D341Med (cell line): ENCODE data around the gene EIF4B.

ENCODE experiments used
- DNase-seq: peaks from one replicate; pipeline ENCODE4 v3.0.0; 2012; ENCODE audit warnings: low spot score

EIF4B gene

GRCh38 chr12:53044896-53045695 lies 38.8 kb downstream of the EIF4B start:
- DNase-seq, result peak; percentile 15

DNA sequence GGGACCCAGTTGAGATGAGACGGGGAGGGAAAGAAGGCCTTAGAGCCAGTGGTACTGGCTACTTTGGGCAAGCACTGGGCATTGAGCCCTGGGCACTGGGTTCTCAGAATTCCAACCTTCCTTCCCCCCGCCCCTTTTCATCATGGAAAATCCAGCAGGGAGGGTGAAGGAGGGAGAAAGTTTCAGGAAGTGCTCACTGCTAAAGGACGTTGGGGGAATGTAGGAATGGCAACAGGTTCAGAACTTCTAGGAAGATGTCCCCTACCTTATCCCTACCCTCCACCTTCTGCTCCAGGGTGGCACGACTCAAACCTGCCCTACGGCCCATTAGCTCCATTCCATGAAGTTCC lies 39.4 kb downstream of the EIF4B start:
- DNase-seq, result no peak

DNA sequence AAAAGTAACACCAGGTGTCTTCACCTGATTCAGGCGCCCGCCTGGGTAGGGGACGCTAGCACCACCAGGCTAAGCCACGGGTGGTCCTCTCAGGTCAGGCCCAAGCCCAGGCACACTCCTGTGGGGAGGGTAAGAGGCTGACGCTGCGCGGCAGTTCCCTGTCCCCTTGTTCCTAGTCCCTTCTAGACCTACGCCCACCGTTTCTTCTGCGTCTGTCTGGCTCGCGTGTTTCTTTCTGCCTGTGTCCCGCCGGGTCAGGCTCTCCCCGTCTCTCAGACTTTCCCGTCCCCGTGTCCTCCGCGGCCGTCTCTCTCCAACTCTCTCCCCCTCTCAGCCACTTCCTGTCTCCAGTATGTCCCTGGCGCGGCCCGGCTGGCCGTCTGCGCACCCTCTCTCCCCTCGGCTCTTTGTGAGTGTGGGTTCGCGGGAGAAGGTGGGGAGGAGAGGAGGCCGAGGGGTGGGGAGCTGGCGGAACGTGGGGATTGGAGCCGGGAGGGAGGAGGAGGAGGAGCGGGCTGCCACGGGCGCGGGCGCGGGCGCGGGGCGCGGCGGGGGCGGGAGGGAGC lies 40.5 kb downstream of the EIF4B start:
- no peak for DNase-seq

DNA sequence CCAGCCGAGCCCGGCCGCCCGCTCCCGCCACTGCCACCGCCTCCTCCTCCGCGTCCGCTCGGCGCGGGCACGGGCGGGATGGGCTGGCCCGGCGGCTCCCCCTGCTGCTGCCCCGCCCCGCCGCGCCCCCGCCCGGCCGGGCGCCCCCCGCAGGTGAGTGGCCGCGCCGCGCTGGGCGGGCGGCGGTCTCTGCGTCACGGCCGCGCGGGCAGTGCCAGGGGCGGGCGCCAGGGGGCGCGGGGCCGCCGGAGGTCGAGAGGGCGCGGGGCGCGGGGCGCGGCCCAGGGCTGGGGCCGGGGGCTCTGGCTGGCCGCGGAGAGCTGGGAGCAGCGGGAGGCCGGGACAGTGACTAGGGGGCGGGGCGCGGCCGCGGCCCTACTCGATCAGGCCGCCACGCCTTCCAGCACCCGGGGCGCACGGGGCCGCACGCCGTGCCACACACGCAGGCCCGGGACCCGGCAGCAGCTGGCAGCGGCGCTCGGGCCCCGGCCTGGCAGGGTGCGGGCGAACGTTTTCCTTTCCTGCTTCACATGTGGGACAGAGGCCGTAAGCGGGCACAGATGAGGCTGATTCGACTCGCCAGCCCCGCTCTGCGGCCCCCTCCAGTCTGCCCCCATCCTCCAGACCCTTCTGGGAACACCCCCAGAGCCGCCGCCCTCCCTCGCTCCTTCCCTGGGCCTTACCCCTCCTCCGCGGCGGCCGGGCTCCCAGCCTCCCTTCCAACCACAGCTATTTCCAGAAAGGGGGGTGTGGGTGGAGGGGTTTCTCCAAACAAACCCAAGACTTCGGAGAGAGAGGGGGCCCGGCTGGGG lies 41.2 kb downstream of the EIF4B start:
- peak; percentile 95 for DNase-seq

GRCh38 chr12:53048033-53048779 lies 42.0 kb downstream of the EIF4B start:
- peak; percentile 61 for DNase-seq

GRCh38 chr12:53048780-53049401 lies 42.6 kb downstream of the EIF4B start:
- DNase-seq, result peak; percentile 14

DNA sequence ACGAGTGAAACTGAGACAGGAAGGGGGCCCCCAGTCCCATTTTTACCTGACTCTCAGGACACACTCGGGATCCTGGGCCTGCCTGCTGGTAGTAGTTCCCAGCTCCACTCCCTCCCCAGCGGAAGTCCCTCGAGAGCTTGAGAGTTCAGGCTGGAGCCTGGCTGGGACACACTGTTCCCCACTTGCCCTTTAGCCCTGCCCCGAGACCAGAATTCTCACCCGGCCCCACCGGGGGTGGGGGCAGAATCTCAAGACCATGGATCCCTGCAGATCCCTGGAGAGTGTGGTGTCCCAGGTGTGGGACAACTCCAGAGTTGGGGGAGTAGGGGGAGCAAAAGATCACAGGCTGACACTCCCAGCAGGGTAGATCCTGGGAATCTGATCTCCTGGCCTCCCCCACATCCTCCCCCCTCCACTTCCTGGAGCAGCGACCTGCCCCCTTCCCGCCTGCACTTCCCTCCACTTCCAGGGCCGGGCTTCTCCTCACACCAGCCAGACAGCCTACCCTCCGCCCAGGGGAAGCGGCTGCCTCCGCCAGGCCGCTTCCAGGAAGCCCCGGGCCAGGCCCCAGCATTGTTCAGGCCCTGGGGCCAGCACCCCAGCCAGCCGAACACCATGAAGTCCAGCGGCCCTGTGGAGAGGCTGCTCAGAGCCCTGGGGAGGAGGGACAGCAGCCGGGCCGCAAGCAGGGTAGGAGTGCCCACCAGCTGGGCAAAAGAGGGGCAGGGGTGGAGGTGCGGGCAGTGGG lies 43.5 kb downstream of the EIF4B start, which contains the start of gene TNS2:
TSS of gene TNS2 (plus strand) at position 495 of the 748 bp plus-strand sequence. CDS start at position 616, 121 bp downstream.
- peak; percentile 28 for DNase-seq

- DNase-seq, result peak; percentile 4
Measured at GRCh38 chr12:53050426-53051057, 44.3 kb downstream of the EIF4B start.

GRCh38 chr12:53051058-53051880 lies 45.0 kb downstream of the EIF4B start:
- peak; percentile 4 for DNase-seq

GRCh38 chr12:53051881-53052412 lies 45.7 kb downstream of the EIF4B start:
- no peak for DNase-seq

DNA sequence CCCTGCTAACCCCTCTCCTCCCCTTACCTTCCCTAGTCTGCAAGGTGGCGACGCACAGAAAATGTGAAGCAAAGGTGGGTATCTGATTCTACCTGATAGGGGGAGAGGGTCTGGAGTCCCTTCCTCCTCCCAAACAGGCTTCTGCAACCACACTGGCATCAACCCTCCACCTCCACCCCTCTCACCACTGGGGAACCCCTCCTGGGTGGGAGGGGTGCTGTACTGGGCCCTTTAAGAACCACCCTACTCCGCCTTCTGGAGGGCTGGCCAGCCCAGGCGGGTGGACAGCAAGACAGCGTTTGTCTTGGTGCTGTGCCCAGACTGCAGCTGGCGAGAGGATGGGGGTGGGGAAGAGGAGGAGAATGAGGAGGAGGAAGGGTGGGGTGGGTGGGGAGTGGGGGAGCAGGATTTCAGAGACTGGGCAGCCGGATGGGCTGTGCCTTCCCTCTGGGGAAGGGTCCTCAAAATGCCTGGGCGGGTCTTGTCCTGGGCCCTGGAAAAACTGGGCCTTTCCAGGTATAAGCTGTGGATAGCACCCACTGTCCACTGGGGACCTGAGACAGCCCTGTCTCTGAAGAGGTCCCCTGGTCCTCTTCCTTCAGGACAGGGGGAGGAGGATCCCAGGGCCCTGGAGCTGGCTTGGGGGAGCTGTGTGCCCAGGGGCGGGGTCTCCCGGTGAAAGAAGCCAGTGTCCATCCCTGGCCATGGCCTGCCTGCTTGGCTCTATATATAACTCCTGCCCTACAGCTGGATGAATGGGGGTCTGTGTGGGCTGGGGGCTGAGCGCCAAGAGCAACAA lies 46.4 kb downstream of the EIF4B start:
- peak; percentile 13 for DNase-seq

- DNase-seq, result no peak
Measured at GRCh38 chr12:53053218-53054111, 47.2 kb downstream of the EIF4B start.

- DNase-seq, result peak; percentile 97
Measured at GRCh38 chr12:53054112-53054878, 48.0 kb downstream of the EIF4B start.

- DNase-seq, result no peak
Measured at GRCh38 chr12:53055471-53056266, 49.4 kb downstream of the EIF4B start.

- no peak for DNase-seq
Measured at GRCh38 chr12:53056296-53056695, 50.0 kb downstream of the EIF4B start.

- DNase-seq, result no peak
Measured at GRCh38 chr12:53056901-53057300, 50.6 kb downstream of the EIF4B start.
